Inferior parietal cortex (tissue), 1 donor: Measurements from ENCODE around the gene NR1D2.
"Not testable (repeated sequence)": the region's sequence is repeated elsewhere in the genome, so short reads cannot be mapped to it uniquely, and the experiment has no call there.

ENCODE experiments used
- DNase-seq: peaks from one replicate; pipeline ENCODE4 v3.0.0-alpha.2; 2016; ENCODE audit errors: extremely low spot score

The NR1D2 gene

DNA sequence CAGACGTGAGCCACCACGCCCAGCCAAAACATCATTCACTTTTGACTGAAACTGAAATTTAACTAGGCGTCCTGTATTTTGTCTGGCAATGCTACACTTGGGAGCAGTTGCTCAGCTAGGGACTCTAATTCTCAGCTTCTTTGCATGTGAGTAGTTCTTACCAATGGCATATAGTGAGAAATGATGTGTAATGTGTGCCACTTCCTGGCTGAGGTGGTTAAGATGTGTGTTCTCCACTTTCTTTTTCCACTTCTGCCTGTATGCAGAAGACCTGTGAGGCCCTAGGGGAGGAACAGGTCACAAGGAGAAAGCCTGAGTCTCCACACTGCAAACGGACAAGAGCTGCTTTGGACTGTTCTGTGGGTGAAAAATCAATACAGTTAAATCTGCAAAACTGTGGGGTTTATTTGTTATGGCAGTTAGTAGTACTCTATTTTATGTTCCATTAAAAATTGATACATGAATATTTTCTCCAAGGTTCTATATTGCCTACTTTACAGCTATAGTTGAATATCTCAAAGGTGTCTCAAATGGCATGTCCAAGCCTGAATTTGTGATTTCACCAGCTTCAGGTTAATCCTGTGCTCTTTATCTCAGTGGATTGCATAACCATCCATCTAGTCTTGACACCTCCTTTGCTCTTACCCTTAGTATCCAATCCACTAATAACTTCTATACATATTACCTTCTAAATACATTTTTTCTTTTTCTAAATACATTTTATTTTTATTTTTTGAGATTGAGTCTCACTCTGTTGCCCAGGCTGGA lies 59.3 kb downstream of the NR1D2 start:
- DNase-seq = no peak

DNA sequence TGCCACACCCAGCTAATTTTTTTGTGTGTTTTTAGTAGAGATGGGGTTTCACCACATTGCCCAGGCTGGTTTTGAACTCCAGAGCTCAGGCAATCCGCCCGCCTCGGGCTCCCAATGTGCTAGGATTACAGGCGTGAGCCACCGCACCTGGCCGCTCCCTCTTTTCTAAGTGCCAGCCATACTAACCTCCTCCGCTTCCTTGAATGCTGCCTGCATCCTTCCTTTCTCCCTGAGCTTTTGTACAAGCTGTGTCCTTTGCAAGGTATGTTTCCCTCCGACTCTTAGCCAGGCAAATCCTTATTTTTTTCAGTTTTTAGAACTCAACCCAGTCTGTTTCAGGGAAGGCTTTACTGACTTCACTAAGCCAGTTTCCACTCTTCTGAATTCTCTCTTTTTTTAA lies 60.6 kb downstream of the NR1D2 start:
- no peak for DNase-seq

DNA sequence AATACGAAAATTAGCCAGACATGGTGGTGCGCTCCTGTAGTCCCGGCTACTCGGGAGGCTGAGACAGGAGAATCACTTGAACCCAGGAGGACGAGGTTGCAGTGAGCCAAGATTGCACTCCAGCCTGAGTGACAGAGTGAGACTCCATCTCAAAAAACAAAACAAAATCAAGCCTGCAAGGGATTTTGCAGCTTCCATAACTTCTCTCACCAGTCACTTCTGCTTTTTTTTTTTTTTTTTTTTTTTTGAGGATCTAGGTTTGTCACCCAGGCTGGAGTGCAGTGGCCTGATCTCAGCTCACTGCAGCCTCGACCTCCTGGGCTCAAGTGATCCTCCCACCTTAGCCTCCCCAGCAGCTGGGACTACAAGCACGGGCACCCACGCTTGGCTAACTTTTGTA lies 65.7 kb downstream of the NR1D2 start:
- not testable (repeated sequence) for DNase-seq

DNA sequence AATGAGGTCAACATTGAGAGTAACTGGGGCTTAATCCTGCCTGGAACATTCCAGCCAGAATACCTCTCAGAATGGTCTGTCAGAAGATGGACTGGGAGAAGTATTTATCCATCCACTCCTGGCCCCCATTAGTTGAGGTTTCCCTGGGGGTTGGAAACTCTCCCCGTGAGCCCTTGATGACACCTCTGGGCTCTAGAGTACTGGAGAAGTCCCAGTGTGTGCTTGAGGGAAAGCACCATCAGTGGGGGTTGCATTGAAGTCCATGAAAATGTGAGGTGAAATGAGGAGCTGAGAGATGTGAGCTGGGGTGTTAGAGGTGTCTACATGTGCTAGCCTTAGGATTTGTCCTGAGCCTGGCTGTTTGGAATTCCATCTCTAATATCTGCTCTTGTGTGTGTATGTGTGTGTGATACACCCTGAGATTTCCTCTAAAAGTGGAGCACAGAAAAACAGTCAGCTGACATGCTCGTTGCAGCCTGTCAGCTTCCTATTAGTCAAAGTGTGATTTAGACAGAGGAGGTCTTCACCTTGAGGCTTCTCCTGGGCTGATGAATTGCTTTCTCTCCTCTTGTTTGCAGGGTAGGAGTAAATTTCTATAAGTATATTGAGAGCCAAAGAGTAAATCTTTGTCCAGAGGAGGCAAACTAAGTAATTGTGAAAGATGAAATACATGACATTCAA lies 67.6 kb downstream of the NR1D2 start:
- DNase-seq = no peak

DNA sequence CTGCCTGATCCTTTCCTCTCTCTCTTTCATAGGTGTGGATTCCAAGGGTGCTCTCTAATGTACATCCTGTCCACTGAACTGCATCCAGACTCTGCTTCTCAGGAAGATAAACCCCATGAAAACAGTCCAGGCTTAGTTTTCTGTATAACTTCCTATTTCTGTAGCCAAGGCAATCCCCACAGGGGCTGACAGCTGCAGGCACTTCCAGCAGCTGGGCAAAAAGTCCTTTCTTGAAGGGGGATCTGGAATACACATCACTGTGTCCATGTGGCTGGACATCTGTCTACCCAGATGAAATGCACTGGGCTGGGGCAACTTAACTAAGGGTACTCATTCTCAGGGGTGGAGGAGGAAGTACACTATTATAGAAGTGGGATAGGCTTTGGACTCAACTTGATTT lies 72.2 kb downstream of the NR1D2 start:
- DNase-seq = no peak

DNA sequence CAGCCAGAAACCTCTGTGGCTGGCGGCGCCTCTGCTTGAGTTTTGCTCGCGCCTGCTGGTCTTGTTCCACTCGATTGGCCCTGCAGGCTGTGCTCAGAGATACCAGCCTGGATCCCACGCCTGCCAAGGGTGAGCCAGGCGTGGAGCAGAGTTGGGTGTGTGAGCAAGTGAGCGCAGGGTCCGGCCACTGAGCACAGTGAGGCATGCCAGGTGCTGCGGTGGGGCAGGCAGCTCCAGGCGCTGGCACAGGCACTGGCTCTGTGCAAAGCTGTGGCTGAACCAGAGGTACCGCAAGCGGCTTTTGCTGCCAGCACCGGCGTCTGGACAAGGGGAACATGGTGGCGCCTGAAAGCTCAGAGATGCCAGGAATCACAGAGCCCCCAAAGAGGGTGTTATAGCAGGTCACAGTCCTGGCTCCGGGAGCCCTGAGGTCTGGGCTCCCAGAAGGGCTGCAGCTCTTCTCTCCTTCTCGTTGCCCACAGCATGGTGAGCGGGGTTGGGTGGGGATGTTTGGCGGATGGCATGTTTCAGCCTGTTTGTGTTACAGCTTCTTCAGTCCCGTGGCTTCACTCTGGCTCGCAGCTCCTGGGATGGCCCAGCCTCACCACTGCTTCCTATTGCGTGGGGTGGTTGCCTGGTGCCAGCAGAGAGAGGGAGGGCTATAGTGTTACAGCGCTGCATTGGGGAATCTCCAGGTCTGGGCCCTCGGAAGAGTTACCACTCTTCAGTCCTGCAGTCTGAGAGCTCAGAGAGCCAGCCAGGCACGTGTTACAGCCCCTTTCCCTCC lies 73.9 kb downstream of the NR1D2 start:
- DNase-seq = no peak

DNA sequence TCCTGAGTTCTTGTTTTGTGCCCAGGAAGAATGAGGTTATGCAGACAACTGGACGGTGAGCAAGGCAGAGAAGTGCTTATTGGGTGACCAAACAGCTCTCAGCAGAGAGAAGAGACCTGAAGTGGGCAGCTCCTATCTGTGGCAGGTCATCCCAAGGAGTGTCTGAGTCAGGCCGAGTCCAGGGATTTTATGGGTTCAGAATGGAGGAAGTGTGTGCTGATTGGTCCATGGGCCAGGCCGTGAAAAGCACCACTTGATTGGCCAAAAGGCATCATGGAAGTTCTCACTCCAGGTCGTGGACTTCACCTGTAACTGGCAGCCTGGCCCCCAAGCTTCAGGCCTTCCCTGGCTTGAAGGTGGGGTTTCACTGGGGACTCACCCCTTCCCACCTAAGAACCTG lies 74.5 kb downstream of the NR1D2 start:
- no peak for DNase-seq

DNA sequence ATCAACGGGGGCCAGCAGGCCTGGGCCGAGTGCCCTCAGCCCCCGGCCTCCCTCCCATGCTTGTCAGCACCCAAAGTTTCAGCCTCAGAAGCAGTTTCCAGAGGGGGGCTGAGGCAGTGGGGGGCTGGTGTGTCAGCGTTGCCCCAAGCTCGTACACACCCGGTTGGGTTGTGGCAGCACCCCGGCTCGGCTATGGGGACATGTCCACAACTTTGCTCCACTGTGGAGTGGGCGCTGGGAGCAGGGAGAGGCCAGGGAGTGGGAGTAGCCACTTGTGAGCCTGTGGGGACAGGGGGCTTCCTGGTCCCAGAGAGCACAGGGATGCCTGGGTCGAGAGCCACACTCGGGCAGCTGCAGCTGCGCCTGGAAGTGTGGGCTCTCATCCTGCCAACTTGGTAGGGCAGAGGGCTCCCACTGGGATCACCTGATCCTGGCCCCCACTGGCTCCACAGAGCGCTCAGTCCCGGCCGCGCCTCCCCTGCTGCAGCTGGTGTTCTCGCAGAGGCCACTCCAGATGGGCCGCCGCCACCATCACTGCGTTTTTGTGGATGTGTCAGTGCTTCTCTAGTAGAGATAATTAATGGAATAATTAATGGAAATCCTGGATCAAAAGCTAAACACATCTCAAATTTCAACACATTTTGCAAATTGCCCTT lies 75.1 kb downstream of the NR1D2 start:
- no peak for DNase-seq

DNA sequence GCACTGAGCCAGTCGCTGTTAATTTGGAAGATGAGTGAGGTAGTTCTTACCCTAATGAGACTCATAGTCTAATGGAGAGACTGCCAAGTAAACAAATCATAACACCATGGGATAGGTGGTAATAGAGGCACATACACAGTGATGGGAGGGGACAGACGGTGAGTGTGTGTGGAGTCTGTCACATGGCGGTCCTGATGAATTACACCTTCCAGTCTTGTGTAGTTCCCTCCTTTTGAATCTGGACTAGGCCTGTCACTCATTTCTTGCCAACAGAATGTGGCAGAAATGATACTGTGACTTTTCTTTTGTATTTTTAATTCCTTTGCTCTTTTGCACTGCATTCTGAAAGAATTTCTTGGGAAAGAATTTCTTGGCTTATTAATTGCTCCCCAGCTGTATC lies 78.1 kb downstream of the NR1D2 start:
- DNase-seq = no peak

DNA sequence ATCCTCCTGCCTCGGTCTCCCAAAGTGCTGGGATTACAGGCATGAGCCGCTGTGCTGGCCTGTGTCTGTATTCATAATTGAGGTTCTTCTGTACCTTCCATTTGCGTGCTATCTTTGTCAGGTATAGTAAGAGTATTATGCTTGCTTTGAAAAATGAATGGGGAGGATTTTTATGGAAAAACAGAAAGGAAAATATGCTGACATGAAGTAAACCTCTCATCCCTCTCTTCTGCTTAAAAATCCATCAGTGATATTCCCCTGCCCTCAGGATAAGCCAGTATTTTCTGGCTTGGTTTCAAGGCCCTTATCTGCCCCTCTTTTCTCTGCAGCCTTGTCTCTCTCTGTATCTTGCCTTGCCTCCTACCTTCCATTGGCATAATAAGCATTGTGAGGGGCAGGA lies 80.7 kb downstream of the NR1D2 start:
- no peak for DNase-seq

DNA sequence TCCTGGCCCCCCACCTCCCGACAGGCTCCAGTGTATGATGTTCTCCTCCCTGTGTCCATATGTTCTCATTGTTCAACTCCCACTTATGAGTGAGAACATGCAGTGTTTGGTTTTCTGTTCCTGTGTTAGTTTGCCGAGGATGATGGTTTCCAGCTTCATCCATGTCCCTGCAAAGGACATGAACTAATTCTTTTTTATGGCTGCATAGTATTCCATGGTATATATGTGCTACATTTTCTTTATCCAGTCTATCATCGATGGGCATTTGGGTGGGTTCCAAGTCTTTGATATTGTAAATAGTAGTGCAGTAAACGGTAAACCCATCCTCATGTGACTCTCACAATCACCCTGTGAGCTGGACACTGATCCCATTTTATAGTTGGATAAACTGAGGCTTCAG lies 81.6 kb downstream of the NR1D2 start:
- not testable (repeated sequence) for DNase-seq

DNA sequence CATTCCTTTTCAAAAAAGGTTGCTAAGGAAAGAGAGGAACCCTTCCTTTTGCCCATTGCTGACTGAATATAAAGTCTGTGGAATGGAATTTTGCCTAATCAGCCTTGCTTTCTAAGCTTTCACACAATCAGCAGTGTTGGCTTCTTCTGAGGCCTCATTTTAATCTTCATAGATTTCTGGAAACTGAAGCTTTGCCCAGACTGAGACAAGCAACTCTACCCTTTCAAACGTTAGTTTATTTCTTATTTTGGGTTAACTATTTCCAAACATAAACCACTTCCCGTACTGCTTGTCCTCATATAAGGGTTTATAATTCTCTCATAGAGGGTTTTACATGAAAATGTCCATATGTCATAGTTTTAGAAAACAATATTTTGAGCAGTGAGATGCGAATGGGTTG lies 82.9 kb downstream of the NR1D2 start:
- peak; percentile 36 for DNase-seq
